Measurements from ENCODE around the gene RIBC2.
"Not testable (repeated sequence)": the region's sequence is repeated elsewhere in the genome, so short reads cannot be mapped to it uniquely, and the experiment has no call there.

The RIBC2 gene, protein sequence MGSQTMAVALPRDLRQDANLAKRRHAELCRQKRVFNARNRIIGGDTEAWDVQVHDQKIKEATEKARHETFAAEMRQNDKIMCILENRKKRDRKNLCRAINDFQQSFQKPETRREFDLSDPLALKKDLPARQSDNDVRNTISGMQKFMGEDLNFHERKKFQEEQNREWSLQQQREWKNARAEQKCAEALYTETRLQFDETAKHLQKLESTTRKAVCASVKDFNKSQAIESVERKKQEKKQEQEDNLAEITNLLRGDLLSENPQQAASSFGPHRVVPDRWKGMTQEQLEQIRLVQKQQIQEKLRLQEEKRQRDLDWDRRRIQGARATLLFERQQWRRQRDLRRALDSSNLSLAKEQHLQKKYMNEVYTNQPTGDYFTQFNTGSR

DNA sequence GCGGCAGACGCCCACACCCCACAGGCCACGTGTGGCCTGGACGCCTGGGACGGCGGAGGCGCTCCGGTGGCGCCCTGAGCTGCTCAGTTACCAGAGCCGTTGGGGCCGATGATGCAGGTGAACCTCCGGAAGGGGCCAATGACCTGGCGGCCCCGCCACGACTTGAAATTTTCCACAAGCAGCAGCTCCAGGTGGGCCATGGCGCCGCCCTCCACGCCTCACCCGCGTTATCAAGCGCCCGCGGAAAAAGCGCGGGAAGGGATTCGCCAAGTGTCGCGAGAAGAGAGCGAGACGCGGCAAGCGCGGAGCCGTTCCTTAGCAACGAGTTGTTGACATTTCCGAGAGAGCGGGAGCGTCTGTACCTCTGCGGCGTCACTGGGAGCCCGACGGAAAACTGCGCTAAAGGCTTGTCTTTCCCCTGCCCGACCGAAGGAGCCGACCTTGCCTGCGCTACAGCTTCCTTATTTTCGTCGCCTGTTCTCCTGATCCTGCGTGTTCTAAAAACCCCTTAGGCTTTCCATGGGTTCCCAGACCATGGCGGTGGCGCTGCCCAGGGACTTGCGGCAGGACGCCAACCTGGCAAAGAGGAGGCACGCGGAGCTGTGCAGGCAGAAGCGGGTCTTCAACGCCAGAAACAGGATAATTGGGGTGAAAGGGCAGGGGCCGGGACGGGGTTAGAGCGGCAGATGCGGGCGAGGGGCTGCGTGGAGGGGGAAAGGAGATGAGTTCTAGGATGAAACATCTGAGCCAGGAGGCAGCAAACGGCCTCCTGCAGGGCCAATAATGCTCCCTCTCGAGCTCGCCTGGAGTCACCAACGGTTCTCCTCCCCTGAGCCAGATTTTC, at the start of gene RIBC2, which contains the start of gene SMC1B:
Gene RIBC2, plus strand, starts transcription at position 326 of the 844 bp plus-strand sequence. Its CDS starts 194 bp downstream, at position 520.
Gene SMC1B, minus strand, starts transcription at position 232 of the 844 bp plus-strand sequence. Its CDS starts 32 bp downstream, at position 200.
- DNase-seq (ENCODE audit: low read depth) = peak; percentile 57

DNA sequence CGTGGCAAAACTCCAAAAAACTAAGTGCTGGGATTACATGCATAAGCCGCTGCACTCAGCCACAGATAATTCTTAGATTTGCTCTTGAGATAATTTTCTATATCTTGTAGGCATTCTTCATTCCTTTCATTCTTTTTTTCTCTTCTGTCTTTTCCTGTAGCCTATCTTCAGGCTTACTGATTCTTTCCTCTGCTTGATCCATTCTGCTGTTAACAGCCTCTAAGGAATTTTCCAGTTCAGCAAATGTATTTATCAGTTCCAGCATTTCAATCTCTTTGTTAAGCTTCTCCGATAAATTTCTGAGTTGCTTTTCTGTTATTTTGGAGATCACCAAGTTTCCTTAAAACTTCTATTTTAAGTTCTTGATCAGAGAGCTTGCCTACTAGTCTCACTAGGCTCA, 46.8 kb upstream of the RIBC2 start:
- no peak for DNase-seq (ENCODE audit: low read depth)

DNA sequence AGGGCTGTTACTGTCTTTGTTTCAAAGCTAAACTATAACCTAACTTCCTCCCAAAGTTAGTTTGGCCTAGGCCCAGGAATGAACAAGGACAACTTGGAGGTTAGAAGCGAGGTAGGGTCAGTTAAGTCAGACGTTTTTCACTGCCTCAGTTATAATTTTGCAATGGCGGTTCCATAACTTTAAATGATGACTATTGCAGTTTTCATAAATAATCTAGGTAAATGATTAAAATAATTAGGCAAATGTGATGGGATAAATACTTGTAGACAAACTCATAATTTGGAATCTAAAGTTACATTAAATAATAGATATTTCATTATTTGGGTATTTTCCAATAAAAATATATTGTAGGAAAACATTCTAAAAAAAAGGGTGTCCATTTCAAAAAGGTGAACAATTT, 39.9 kb upstream of the RIBC2 start:
- not testable (repeated sequence) for DNase-seq (ENCODE audit: low read depth)

DNA sequence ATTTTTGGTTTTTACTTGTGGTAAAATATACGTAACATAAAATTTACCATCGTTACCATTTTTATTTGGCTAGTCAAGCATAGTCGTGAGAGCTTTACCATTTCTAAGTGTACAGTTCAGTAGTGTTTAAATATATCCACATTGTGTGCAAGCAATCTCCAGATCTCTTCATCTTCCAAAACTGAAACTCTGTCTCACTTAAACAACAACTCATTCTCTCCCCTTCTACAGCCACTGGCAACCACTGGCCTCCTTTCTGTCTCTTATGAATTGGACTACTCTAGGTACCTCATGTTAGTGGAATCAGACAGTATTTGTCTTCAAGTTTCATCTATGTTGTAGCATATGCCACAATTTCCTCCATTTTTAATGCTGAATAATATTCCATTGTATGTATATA, 37.5 kb upstream of the RIBC2 start:
- no peak for DNase-seq (ENCODE audit: low read depth)

DNA sequence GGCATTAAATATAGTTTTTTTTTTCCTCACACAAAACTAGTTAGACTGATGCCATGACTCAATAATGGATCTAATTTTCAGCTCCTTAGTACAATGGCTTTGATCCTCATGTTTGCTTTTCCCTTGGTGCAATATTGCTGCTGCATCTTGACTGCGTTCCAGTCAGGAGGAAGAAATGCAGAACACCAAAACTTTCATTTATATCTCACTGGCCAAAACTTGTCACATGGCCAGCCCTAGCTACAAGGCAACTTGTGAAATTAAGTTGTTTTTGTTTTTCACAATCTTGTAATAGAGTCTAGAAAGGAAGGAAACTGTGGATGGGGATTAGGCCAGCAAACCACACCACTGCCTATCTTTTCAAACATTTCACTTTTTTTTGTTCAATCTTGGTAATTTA, 36.8 kb upstream of the RIBC2 start:
- DNase-seq (ENCODE audit: low read depth) = no peak

DNA sequence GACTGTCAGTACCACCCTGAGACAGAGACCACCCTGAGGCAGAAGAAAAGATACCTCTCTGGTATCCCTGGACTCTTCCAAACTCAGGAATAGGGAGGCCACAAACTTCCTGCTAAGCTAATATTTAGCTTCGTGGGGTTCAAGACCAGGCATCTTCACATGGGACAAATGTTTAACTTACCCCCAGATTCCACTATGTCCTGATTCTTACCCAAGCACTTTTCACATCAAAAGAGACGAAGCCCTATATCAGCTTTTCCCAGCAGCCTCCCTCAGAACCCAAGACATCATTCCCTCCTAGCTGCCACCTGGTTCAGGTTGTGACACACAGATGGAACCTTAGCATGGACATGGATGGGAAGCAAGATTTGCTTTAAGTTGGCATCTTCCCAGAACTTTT, 32.1 kb upstream of the RIBC2 start:
- no peak for DNase-seq (ENCODE audit: low read depth)

DNA sequence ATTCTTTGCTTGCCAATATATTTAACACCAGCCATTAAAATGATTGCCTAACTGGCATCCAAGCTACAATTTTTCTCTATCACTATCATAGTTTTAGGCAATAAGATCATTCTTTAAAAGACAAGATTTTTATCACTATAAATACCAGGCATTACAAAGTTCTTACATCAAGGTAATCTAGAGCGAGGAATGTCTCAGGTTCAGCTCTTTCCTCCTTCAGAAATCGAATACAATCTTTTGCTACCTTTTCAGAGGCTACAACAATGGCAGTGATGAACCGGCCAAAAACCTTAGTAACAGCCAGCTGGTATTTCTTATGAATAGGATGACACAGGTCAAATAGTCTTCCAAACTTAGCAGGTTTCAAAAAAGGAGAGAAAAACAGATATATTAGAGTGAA, 23.9 kb upstream of the RIBC2 start:
- DNase-seq (ENCODE audit: low read depth) = no peak

DNA sequence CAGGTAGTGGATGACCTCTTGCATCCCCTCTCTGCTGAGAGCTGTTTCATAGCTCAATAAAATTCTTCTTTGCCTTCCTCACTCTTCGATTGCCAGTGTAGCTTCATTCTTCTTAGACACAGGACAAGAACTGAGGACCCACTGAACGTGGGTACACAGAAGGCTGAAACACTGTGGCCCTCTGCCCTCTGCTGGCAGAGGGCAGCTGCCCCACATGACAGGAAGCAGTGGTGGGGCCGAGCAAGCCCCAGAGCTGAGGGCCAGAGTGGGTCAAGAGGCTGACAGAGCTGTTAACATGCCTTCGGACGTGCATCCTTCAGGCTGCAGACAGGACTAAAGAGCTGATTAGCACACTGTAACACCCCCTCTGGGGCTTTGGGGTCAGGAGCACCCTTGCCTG, 15.7 kb upstream of the RIBC2 start:
- no peak for DNase-seq (ENCODE audit: low read depth)

DNA sequence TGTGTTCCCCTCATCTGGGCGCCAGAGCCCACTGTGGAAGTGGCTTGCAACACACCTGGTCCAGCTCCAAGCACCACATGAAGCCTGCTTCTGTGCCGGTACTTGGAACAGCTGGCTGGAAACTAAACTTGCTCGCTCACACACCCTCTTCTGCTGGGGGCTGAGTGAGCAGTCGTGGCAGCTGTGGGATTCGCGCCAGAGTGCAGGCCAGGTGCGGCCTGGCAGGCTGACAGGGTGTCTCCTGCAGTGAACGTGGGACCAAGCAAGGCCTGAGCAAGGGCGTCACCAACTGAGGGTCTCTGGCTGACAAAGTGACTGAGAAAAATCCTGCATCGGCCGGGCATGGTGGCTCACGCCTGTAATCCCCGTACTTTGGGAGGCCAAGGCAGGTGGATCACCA, 15.3 kb upstream of the RIBC2 start:
- DNase-seq (ENCODE audit: low read depth) = no peak

DNA sequence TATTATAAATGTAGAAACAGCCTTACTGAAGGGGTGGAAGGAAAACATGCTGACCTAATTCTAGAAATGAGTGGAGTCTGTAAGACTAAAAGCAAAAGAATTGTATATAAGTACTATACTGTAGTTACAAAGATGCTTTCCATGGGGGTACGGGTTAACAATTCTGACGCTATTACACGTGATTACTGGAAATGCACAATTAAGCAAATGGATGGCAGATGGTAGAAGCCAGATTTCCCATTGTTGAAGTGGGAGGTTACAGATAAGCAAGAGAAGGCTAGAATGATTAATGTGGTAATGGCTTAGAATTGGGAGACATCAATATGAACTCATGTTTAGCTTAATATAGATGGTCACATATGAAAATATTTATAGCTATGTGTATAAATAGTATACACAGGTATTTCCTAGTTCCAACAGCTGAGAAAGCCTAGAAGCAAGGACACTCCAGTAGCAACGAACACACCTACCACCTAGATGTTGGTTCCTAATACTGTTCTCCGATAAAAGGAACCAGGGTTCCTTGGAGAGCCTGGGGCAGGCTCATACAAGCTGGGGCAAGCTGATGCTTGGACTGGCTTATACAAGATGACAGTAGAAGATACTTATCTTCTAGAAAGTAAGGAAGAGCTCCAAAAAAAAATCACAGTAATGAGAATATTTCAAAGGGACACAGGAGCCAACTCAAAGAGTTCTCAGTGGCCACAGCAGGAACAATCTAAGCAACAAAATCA, 13.6 kb upstream of the RIBC2 start:
- no peak for DNase-seq (ENCODE audit: low read depth)

DNA sequence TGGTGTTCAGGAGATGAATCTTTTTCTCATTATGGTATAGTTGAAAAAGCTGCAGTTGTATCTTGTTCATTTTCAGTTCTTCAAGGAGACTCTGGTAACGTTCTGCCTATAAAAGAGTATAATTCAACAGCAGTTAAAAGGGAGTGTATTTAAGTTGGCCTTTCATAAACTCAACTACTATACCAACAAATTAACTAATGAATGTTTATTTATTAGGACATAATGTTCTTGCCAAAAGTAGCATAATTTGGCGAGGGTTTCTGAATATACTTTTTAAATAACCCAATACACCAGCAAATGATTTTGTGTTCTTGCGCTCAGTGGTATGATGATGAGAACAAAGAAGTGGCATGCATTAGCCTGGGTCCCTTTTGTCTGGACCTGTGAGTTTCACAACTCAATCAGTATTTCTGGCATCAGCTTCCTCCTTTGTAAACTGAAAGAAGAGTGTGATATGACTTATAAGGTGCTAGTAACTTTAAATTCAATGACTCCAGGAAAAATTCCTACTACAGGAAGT, 11.0 kb upstream of the RIBC2 start:
- DNase-seq (ENCODE audit: low read depth) = no peak

DNA sequence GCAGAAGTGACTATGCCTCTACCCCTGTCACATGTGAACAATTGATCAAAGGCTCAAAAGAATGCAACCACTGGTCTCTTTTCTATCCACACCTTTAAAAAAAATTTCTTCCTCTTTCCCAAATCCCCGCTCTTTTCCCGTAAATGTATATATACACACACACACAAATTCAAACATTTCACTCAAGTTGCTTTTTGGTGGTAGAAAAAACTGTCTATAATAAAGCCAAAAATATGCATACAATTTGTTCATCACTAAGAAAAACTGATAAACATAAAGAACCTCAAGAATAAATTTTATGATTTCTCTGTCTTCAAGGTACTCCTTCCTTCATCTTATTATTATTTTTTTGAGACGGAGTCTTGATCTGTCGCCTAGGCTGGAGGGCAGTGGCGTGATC, 5.7 kb upstream of the RIBC2 start:
- DNase-seq (ENCODE audit: low read depth) = no peak

DNA sequence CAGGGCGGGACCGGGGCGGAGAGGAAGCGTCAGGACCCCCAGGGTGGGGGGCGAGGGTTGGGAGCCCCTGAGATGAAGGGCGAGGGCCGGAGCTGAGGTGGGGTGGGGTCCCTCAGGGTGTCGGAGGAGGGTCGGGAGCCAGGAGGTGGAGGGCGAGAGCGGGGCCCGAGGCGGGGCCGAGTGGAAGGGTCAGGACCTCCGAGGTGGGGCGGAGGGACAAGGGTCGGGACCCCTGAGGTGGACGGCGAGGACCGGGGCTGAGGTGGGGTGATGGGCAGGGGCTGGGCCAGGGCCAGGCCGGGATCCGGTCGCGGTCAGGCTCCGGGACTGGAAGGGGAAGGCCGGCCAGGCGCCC, 503 bp upstream of the RIBC2 start:
- no peak for DNase-seq (ENCODE audit: low read depth)

DNA sequence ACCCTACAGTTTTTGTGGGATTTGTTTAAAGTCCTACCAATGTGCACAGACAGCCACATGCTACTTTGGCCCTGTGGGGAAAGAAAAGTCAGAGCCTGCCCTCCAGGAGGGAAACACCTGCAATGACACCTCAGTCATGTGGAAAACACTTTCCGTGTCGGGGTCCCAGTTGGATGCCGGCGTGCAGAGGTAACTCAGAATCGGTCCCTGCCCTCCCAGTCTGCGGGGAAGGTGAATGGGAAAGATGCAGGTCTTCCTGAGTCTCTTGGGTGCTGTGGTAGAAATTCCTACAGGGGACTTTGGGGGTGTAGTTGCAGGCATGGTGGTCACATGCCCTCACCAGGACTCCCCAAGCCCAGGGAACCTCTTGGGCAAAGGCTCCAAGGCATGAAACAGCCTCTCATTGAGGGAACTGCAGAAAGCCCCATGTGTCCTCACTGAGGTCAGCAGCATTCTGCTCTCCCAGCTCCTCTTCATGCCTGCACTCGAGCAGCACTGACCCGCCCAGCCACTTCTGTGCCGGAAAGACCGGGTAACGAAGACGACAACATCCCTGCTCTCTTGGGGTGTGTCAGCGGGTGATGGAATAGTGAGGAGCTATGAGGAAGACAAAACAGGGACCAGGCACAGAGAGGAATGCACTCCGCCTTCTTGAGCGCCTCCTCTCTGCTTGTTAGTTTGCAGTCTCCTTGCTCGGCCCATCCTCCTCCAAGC, 4.7 kb downstream of the RIBC2 start:
- no peak for DNase-seq (ENCODE audit: low read depth)

DNA sequence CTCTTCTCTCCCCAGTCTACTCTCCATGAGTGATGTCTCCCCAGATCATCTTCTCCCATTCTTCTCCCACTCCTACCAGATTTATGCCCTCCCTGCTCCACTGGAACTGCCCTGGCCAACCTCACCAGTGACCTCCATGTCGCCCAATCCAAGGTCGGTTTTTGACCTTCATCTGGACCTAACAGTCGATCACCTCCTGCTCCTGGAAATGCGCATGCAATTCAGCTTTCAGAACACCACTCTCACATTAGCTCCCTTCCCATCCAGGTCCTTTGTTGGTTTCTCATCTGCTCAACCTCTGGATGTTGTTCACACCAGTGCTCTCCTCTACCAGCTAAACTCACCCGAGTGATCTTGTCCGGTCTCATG, 5.3 kb downstream of the RIBC2 start:
- DNase-seq (ENCODE audit: low read depth) = no peak

DNA sequence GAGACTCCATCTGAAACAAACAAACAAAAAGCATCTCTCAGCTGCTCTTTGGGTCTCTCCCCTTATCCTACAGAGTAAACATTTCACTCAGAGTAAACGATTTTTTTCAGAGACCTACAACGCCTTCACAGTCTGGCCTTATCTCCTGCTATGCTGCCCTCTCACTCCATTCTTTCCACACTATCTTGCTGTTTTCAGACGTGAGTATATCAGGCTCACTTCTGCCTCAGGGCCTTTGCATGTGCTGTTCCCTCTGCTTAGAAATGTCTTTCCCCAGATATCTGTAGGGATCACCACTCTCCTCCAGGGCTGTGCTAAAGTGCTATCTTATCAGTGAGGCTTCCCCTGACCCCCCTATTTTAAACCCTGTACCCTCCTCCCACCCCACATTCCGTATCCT, 6.5 kb downstream of the RIBC2 start:
- DNase-seq (ENCODE audit: low read depth) = no peak

DNA sequence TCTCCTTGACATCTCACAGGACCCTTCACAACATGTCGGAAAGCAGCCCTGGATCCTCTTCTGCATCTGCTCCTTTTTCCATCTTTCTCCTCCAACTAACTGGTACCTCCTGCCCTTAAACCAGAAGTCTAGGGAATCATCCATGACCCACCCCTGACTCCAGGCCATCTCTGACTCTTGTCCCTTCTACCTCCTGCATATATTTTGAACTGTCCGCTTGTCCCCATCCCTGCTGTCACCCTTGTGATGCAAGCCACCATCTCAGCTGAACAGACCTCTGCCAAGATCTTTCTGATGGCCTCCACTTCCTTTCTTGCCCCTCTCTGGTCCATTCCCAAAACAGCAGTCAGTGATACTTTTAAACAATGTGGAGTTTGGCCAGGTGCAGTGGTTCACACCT, 7.0 kb downstream of the RIBC2 start:
- no peak for DNase-seq (ENCODE audit: low read depth)

DNA sequence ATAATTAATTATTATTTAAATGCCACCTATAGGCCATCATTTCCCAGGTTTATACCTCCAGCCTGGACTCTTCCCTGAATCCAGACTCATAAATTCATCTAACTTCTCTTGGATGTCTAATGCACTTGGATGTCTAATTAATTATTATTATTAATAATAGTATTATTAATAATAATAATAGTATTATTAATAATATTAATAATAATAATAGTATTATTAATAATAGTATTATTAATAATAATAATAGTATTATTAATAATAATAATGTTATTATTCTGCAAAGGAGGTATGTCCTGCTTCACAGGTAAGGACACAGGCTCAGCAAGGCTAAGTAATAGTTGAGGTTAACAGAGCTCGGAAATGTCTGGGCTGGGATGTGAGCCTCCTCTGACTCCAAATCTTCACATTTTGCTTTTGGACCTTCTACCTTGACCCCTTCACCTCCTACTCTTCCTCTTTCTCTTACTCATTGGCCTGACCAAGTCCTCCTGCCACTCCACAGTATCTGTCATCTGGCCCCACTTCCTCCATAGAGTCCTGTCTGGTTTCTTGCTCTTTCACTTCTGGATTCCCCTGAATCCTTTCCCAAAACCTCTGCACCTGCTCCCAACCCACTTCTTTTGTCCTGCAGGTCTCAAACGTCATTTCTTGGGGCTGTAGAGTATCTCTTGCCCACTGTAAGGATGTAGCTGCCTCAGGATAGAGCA, 8.0 kb downstream of the RIBC2 start:
- no peak for DNase-seq (ENCODE audit: low read depth)

DNA sequence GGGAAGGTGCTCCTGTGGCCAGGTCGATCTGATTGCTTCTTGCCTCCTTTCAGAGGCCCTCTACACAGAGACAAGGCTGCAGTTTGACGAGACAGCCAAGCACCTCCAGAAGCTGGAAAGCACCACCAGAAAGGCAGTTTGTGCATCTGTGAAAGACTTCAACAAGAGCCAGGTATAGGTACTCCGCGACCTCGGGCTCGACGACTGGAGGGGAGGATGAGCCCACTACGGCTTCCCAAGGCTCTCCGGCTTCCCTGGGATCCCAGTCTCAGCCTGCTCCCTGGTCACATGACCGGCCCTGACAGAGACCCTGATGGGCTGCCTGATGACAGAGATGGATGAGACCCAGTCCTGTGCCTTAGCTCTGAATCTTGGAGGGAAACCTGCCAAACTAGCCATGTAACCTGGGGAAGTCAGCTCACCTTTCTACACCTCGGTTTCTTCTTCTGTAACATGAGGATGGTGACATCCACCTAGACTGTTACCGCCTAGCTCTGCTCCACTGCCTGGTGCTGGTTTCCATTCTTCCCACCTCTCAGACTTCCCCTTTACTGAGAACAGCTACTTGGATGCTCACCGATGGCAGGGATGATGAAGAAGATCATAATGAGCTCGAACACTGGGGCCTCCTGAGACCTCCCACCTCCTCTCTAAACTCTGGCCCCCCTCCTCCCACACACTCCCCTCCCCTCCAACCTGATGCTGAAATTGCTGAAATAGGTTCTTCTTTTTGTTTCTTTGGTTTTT, 8.9 kb downstream of the RIBC2 start:
- no peak for DNase-seq (ENCODE audit: low read depth)

DNA sequence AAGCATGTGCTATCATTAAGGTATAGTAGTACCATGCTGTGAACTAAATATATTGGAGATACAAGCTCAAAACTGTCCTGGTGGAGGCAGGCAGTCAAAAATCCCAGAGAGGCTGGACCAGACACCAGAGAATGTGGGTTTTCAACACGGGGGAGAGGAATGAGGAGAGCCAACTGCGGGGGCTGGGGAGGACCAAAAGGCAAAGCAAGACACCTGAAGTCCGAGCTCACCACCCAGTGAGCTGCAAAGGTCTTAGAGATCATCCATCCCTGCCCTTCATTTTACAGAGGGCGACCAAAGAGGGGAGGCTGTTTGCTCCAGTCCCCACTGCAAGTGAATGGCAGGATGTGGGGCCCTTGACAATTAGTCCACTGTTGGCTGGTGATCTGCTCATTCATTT, 10.0 kb downstream of the RIBC2 start:
- DNase-seq (ENCODE audit: low read depth) = no peak

Measured in activated gamma-delta T cell treated with anti-CD3 and anti-CD28 coated beads, Interleukin-2, amount 50 U/mL, for 16 hours (primary cell).